Body of pancreas (tissue), 4 donors: ENCODE data around the gene ENHO.

Experiments
- POLR2A ChIP-seq, 3 donors: fragments of 450-650 bp; IDR thresholded peaks; one replicate each; pipeline ENCODE4 v1.6.1; 2016; ENCODE audit warnings: antibody characterized with exemption in 3 of 3, mild to moderate bottlenecking in 2 of 3
- TF ChIP-seq, protein P1 (sequence below), 7 experiments: fragments of 450-650 bp in 4 of 7; fragments of 200-600 bp in 3 of 7; sonication (generic) in 3 of 7; IDR thresholded peaks; one replicate each; pipeline ENCODE4 v1.5.1; 2016 to 2019; ENCODE audit warnings: antibody characterized with exemption in 7 of 7

DNA sequence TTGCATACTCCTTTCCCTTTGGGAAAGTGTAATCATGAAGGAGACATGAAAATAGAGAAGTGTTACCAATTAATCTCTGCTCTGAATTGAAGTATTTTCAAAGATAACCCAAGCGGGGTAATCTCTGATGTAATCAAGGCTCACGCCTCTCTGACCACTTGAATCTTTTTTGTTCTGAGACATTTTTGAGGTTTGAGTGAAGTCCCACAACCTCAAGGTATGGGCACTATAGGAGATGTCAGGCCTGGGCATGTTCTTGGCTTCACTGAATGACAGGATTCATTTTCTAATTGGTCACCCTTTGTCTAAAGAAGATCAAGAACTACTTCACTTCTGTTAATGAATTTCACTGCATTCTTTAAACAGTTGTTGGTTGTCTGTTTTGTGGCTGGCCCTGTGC is 23.7 kb downstream of the ENHO start:
- no peak for TF ChIP-seq POLR2A (IDR thresholded peaks at IDR 0.05)
- TF ChIP-seq, protein P1, sequence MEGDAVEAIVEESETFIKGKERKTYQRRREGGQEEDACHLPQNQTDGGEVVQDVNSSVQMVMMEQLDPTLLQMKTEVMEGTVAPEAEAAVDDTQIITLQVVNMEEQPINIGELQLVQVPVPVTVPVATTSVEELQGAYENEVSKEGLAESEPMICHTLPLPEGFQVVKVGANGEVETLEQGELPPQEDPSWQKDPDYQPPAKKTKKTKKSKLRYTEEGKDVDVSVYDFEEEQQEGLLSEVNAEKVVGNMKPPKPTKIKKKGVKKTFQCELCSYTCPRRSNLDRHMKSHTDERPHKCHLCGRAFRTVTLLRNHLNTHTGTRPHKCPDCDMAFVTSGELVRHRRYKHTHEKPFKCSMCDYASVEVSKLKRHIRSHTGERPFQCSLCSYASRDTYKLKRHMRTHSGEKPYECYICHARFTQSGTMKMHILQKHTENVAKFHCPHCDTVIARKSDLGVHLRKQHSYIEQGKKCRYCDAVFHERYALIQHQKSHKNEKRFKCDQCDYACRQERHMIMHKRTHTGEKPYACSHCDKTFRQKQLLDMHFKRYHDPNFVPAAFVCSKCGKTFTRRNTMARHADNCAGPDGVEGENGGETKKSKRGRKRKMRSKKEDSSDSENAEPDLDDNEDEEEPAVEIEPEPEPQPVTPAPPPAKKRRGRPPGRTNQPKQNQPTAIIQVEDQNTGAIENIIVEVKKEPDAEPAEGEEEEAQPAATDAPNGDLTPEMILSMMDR (IDR thresholded peaks at IDR 0.05) = no peak
